Epidermal melanocyte (primary cell): ENCODE measurements around the gene ARHGAP24.
"Not testable (repeated sequence)": the region's sequence is repeated elsewhere in the genome, so short reads cannot be mapped to it uniquely, and the experiment has no call there.

Source experiments
- DNase-seq: peaks from one replicate; pipeline ENCODE4 v3.0.0; 2011; ENCODE audit warnings: low spot score; ENCODE audit not compliant: insufficient read length

Gene ARHGAP24

DNA sequence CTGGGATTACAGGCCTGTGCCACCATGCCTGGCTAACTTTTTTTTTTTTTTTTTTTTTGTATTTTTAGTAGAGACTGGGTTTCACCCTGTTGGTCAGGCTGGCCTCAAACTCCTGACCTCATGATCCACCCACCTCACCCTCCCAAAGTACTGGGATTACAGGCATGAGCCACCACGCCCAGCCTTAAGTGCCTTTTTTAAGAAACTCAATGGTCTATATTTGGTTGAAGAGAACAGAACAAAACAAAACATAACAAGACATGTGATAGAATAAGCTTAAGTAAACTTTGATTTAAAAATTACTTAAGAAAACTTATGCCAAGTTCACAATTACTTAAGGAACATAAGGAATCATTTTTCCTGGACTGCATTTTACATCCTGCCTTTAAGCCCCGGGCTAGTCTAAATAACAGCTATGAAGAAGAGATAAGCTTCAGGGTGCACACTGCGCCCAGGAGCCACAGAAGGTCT, 365.1 kb downstream of the ARHGAP24 start:
- not testable (repeated sequence) for DNase-seq

DNA sequence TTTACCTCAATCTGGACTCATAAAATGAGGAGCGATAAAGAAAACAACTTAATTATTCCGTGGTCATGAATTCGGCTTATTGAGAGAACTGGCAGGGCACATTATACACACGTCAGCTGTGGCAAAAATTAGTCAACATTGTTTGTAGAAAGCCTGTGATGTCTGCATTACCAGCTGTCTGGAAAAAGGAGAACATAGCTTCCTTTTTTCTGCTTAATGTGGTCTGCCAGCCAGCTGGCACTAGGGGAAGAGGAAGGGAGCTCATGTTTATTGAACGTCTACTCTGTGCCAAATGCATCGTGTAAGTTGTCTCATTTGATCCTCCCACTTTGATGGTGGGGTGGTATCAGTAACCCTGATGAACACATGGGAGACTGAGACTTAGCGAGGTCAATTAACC, 367.6 kb downstream of the ARHGAP24 start:
- no peak for DNase-seq

DNA sequence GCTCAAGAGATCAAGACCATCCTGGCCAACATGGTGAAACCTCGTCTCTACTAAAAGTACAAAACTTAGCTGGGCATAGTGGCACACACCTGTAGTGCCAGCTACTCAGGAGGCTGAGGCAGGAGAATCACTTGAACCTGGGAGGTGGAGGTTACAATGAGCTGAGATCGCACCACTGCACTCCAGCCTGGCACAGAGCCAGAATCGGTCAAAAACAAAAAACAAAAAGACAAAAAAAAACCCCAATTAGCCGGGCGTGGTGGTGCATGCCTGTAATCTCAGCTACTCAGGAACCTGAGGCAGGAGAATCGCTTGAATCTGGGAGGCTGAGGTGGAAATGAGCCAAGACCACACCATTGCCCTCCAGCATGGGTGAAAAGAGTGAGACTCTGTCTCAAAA, 378.8 kb downstream of the ARHGAP24 start:
- DNase-seq, result not testable (repeated sequence)

DNA sequence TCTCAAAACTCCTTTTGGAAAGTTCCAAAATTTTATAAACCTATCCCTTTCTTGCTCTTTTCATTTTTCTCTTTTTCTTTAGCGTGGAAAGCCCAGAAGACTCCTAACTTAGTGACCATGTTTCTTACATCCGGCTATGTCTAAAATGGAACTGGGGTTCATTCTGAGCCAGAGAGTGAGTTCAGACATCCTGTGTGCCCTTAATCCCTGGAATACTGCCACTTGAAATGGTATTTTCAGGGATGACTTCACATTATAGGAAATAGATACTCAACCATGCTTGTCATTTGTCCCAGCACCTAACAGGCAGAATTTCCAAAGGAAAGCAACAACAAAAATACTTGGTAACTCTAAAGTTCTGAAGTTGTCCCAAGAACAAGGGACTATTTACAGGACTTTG, 379.6 kb downstream of the ARHGAP24 start:
- no peak for DNase-seq

DNA sequence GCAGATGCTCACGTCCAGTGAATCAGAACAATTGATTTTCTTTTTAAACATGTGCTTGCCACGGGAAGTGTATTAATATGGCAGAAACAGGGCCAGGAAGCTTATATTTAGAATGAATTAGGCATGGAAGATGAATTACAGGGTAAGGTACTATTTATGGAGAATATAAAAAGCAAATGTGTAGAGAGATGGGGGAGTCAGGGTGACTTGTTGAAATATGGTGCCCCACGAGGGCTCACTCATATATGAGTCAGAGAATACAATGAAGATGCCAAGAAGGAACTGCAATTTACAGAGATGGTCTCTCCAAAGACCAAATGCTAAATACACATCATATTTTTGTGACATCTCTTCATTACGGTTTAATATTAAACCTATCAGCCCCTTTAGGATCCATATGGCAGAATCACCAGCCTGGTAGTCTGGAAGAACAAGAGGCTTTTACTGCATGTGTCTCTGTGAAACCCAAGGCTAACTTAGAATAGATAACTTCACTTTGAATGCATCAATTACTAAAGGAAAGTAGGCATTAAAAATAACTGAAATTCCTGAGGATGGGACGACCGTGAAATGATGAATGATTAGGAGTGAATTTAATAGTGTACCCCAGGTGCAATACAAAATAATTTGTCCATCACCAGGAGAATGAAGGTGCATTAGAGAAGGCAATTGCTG, 385.3 kb downstream of the ARHGAP24 start:
- no peak for DNase-seq

DNA sequence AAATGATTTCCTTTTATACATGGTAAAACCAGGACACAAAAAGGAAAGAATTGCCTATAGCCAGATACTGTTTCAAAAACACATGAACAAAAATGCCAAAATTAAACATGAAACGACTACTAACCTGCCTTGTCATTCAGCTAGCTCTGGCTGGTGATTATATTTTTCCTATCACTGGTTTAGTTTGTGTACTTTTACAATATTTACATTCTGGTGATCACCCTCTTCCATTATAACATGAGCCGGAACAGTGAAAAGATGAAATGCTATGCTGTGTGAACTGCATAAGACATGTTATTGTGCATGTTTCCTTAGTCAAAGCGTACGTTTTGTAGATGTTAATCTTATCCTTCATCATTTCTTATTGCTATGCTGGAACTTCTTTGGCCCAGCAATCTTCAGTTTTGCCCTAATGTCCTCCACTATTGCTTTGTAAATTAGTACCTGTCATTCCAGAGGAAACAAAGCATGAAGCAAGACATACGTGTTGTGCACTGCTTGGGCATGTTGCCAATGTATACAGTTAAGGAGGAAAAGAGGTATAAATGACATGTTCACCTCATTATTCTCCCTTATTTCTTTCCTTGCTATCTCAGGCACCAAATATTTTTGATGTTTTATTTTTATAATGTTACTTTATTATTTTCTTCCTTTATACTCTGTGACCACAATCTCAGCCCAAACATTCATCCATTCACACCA, 386.3 kb downstream of the ARHGAP24 start:
- no peak for DNase-seq

DNA sequence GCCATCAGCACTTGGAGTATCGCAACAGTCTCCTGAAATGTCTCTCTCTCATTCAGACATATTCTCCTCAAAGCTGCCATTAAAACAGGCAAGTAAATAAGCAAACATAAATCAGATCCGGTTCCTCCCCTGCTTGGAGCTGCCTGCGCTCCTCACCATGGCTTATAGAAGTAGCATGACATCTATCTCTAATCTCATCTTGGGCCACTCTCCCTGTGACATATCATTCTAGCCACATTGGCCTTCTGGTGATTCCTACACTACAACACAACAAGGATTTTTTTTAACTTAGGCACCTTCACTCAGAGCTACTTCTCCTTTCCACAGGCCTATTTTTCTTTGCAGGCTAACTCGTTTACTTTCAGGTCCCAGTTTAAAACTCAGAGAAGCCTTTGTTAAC, 387.9 kb downstream of the ARHGAP24 start:
- no peak for DNase-seq

DNA sequence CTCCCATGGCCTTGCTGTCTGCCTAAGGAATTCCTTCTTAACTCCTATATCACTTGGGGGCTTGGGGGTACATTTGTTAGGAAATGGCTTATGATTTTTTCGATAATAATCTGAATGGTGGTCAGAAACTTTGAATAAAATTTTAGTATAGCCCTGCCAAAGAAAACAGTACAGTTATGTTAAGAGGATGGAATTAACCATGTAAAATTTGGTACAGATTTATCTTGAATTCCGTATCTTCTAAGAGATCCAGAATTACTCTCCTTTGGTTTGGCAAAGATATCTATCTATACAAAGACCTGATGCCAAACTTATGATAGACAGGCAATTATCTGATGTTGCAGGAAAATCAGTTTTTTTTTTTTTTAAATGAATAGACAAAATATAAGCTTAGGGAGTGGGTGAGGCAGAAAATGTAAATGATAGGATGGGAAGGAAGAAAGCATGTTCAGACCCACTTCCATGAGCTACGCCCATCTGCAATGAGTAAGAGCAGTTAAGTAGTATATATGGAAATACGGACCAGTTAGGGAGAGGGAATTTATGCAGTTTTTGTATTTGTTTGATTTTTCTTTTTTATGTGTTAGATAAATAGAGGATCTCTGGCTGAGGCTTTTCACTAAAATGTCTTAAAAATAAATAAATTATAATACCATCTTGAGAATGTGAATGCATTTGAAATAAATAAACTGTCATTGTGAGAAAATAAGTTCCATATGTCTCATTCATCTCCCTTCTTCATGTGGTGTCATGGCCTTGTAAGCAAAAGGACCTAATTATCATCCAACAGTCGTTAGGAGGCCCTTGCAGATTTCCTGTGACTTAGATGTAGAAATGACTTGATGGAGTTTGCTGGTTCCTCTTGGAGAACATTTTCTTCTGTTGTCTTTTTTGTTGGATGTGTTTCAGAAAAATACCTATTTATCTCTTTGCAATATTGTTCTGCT, 389.6 kb downstream of the ARHGAP24 start:
- DNase-seq, result no peak

DNA sequence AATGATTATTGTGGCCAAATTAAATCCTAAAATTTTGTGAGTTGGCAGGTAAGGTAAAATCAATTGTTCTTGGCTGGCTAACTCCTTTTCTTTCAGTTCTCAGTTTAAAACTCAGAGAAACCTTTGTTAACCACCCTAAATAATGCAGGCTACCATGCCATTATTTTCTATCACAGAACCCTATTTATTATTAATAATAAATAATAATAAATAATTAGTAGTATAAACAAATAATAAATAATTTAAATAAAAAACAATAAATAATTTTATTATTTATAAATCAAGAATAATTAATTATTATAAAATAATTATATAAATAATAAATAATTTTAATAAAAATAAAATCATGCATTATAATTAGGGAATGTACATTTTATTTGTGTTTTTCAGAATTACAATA, 390.3 kb downstream of the ARHGAP24 start:
- no peak for DNase-seq

DNA sequence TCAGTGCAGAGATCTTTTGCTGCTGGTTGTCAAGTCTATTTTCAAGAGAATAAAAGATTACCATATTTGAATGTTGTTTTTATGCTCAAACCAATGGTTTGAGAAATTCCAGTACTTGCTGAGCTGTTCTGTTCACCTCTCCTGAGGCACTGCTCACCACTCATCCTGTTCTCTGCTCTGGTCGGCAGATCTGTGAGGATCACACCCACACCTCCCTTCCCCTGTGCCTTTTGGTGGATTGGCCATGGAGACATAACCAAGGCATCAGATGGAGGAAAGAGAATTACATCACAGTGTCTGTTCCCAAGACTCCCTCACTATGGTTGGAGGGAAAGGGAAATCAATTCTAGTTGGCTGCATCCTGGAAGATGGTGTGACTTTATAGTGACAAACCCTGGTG, 391.6 kb downstream of the ARHGAP24 start:
- DNase-seq, result no peak

DNA sequence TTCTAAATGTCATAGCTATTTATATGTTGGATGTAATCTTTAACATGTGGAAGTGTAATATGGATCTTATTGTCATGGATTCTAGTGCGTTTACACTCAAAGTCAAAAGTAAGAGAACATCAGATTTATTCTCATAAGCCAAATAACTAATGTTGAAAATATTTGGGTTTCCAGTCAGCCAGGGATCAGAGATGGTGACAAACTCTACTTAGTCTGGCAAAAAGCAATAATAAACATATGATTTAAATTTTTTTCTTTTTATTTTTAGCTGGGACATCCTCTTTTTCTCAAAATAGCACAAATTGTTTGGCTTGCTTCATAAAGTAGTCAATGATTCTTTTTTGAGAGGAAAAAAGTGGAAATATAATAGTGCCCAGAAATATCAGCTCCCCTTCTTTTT, 392.3 kb downstream of the ARHGAP24 start:
- no peak for DNase-seq

DNA sequence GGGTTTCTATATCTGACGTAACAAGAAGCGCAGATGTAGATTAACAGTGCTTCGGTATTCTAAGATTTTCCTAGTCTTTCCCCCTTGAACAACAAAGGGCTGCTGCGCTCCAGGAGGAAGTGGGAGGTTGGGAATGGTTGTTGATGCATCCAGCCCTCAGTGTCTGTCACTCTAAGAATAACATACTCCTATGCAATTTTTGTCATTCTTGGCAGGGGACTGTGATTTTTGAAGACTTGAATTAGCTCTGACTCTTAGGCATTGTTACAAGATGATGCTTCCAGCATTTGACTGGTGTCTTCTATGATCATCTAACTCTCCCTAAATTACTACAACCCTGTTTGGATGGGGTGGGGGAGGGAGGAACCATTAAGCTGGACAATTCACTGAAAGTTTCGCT, 394.2 kb downstream of the ARHGAP24 start:
- no peak for DNase-seq

DNA sequence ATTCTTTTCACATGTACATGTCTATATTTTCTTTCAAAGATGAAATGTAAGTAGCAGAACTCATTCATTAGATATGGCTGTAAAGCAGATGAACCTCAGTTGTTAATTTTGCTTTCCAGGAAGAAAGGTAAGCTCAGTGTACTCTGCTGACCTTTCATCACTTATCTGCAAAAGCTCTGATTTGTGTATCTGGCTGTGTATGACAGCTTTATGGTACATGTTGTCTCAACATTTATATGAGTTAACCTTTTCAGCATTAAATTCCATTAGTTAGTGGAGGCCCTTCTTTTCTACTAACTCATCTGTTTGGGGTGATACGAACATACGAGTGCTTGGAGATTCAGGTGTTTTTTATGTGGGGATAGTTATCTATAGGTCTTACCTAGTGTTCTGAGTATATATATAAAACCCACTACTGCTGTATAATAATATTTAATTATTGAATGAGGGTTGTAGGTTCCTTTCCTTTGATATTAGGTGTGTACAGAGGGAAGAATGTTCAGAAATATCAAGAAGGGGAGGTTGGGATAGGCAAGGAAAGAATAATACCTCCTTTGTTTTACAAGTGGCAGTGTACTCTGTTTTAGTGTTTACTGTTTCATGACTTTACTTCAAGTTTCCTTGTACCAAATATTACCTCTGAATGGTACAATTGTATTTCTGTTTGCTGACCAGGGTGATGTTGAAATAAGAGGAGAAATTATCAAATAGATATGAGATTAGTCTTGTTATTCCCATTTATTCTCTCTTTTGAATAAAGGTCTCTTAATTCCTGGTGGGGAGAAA, 395.5 kb downstream of the ARHGAP24 start:
- no peak for DNase-seq

DNA sequence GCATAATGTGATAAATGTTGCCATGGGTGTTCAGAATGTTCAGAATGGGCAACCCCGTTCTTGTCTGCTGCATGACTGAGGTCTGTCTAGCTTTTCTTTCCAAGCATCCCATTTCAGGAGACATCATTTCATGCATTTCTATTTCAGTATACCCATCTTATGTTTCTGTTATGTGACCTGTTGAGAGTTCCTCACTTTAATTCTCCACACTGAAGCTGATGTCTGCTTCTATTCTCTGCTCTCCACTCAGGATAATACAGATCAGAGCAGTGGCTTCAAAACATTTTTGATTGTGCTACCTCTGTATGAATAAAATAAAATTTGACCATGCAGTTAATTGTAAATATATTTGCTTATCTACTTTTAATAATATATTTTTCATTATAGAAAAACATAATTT, 398.6 kb downstream of the ARHGAP24 start:
- no peak for DNase-seq

DNA sequence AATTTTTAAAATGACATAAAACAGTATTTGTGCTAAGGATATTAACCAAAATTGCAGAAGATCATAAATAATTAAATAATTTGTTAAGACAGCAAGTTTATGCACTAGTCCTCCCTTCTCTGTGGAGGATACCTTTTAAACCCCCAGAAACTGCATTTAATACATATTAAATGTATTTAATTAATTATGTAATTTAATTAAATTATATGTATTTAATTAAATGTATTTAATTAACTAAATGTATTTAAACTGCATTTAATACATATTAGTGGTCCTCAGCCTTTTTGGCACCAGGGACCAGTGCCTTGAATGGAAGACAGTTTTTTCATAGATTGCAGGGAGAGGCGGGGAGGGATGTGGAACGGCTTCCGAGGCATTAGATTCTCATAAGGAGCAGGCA, 404.6 kb downstream of the ARHGAP24 start:
- DNase-seq, result no peak

DNA sequence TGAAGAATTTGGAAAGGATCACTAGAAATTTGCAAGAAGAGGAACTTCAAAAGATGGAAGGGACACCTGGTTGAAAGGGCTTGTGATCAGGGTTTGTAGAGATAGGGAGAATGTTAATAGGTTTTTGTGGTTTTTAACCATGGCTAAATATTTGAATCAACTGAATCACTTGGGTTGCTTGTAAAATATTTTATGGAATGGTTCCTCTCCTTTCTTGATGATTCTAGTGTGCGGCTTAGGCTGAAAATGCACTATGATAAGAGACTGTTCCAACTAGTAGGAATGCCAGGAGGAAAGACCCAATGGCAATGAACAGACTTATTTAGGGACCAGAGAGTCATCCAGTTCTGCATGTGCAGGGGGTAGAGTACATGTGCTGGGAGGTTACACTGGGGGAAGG, 408.2 kb downstream of the ARHGAP24 start:
- DNase-seq, result no peak

DNA sequence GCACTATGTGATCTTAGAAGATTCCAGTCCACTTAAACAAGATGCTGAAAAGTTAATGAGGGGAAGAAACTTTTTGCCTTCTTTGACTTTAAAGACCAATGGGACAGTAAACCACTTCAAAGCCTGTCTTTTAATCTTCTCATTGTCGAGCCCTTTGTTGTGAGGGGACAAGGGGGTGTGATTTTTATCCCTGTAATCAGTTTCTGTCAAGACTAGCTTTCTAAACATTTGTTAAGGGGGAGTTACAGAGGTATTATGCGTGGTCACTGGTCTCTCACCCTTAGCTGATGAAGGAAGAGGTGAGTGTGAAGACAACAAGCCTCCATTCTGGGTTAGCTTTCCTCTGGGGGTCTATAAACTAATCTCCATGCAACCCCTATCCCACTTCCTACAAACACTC, 409.3 kb downstream of the ARHGAP24 start:
- DNase-seq, result no peak

DNA sequence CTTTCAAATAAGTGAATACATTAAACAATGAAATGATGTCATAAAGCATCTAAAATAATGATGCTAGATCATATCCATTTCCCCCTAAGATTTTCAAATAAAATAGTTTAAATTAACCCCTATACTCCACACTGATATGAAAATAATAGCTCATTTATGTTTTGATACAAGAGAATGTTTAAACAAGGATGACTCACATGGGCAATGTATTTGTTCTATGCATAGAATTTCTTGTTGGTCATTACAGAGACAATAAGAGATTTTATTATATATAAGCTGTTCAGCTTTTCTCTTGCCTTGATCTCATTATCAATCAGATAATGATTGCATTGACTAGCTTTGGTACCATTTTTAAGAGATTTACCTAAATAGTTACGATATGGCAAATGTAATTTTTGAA, 411.7 kb downstream of the ARHGAP24 start:
- DNase-seq, result no peak

DNA sequence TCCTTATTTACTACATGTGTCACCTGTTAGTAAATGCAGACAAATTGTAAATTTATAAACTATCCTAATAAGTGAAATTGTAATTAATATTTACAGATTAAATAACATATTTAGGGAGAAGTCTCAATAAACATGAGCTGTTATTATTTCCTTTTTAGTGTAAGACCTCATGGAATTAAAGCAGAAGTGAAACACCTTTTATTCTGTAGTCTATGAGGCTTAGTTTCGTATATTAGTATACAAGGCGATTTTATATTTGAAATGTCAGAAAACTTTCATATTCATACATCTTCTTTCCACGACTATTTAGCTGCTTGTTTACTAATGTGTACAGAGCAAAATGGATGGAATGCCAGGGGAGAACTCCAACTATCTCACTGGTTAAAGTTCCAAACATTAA, 414.4 kb downstream of the ARHGAP24 start:
- no peak for DNase-seq

DNA sequence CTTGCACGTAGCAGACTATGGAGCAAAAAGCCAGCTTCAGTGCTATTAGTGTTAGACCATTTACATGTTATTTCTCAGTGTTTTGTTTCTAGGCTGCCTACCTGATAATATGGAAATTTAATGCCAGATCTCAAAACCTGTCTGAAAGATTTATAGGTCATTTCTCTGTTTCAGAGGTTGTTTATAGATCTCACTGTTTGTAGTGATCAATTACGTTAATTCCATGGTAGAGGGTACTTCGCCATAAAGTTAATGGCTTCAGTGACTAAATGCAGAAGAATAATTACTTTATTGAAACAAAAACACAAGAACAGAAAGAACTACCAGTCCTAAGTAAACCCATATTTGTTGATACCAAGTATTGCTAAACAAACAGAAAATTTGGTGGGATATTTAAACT, 420.8 kb downstream of the ARHGAP24 start:
- no peak for DNase-seq

DNA sequence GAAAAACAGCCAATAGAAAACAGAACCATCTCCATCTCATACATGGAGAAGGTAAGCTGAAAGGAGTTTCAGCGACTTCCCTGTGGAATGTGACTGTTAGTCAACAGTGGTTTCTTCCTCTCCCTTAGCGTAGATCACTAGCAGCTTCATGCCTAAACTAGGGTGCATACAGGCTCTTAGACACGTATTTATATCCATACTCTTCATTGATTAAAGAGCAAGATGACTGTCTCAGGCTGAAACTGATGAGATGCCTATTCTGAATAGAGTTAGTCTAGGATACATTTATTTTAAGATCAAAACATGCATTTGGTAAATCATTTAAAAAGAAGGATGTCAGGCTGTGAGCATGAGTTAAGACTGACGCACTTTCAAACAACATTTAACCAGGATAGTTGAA, 423.3 kb downstream of the ARHGAP24 start:
- no peak for DNase-seq
